ENCODE data around the gene TMEM108. TPM values are rescaled to one million over a fixed set of nuclear protein-coding genes. Genes with fewer than 3 reads are reported as not detected.

The TMEM108 gene
- total and polyA plus RNA-seq, 10 of the 15 experiments (the other 5 are each of a cell fraction or from before 2014, with no cell fraction given), result 0.02 to 0.58 (median 0.12) TPM; not detected in 5

GRCh38 chr3:133136114-133137041 lies 98.2 kb downstream of the TMEM108 start (continued):
- TF ChIP-seq RAD21 (IDR thresholded peaks at IDR 0.05; ENCODE audit: insufficient read depth, low read depth, low read length) (no peak), ZBTB4 (CRISPR knock-in tag; IDR thresholded peaks at IDR 0.05) (no peak), RUNX3 (IDR thresholded peaks at IDR 0.05; ENCODE audit: low read length) (no peak), JUNB (IDR thresholded peaks at IDR 0.05) (peak; percentile 79), POLR2AphosphoS5 (IDR thresholded peaks at IDR 0.05; ENCODE audit: low read length) (no peak)
- TF ChIP-seq, protein P1, sequence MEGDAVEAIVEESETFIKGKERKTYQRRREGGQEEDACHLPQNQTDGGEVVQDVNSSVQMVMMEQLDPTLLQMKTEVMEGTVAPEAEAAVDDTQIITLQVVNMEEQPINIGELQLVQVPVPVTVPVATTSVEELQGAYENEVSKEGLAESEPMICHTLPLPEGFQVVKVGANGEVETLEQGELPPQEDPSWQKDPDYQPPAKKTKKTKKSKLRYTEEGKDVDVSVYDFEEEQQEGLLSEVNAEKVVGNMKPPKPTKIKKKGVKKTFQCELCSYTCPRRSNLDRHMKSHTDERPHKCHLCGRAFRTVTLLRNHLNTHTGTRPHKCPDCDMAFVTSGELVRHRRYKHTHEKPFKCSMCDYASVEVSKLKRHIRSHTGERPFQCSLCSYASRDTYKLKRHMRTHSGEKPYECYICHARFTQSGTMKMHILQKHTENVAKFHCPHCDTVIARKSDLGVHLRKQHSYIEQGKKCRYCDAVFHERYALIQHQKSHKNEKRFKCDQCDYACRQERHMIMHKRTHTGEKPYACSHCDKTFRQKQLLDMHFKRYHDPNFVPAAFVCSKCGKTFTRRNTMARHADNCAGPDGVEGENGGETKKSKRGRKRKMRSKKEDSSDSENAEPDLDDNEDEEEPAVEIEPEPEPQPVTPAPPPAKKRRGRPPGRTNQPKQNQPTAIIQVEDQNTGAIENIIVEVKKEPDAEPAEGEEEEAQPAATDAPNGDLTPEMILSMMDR (IDR thresholded peaks at IDR 0.05 in 2 of 3, conservative IDR thresholded peaks at IDR 0.05 in 1 of 3; ENCODE audit: control insufficient read depth in 2 of 3, extremely low read depth in 1 of 3, insufficient read depth in 1 of 3, low read depth in 3 of 3, low read length in 3 of 3), result no peak

All from GM12878 (cell line).